UCSD-AML1 (cell line): ENCODE data around the gene DLGAP4.

Experiments used
- DNase-seq: peaks from one replicate; lab custom pipeline; 2025; ENCODE audit not compliant: unreplicated experiment; lab: John Stamatoyannopoulos, UW

DLGAP4 gene

GRCh38 chr20:36274181-36274841, 31.8 kb upstream of the DLGAP4 start:
- DNase-seq, result no peak

- no peak for DNase-seq
These were observed 31.1 kb upstream of the DLGAP4 start for GRCh38 chr20:36275011-36275410.

DNA sequence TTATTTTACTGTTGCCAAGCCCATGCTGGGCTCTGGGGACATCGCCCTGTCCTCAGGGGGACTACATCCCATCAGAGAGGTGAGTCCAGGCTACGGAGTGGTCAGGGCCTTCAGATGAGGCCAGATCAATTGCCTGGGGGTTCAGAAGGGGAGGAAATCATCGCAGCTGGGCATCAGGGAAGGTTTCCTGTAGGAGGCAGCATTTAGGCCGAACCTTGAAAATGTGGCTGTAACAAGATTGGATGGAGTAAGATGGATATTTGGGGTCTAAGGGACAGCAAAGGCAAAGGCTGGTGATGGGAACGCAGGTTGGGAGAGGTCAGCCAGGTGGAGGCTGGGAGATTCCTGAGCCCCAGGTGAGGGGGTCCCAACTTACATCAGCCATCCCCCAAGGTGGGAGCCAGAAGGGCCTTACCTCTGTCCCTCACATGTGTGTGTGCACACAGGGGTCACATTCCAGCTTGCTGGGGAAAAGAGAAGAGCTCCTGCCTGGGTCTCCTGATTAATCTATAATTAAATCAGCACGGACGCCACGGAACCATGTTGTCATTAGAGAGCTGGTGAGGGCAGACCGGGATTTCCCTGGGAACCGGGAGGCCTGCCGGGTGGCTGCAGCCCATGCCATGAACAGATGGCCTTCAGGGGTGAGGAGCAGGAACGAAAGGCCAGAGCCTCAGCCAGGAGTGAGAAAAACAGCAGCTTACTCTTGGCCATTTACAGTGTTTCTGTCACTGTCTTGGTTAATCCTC, 30.5 kb upstream of the DLGAP4 start:
- DNase-seq, result no peak

DNA sequence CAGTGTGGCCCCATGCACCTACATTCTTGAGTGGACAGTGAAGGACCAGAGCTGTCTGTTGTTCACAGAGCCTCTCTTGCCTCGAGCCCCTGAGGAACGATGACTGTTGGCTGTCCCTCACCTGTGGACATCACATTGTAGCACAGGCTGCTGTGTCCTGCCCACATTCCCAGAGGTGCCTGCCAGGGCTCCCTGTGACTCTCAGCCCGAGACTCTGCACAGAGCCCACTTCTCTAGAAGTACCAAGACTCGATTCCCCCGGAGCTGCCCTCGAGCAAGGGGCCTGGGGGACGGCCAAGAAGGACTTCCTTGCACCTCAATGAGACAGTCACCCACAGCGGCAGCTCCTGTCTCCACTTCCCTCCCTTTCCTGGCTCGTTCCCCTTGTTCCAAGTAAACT, 28.6 kb upstream of the DLGAP4 start:
- DNase-seq, result no peak

- no peak for DNase-seq
These were observed 26.8 kb upstream of the DLGAP4 start for GRCh38 chr20:36279362-36279761.

DNA sequence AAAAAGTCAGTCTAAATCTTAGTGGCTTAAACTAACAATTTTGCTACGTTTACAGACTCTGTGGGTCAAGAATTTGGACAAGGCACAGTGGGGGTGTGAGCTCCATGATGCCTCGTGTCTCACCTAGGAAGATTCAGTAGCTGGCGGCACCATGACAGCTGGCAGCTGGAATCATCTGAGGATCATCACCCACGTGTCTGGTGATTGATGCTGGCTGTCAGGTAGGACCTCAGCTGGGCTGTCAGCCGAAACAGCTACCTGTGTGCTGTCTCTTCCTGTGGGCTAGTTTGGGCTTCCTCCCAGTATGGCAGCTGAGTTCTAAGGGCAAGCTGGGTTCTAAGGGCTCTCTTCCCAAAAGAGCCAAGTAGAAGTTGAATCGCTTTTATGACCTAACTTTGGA, 26.4 kb upstream of the DLGAP4 start:
- no peak for DNase-seq

GRCh38 chr20:36281785-36282380, 24.3 kb upstream of the DLGAP4 start:
- DNase-seq, result no peak

- DNase-seq, result no peak
These were observed 21.4 kb upstream of the DLGAP4 start for GRCh38 chr20:36284751-36285150.

DNA sequence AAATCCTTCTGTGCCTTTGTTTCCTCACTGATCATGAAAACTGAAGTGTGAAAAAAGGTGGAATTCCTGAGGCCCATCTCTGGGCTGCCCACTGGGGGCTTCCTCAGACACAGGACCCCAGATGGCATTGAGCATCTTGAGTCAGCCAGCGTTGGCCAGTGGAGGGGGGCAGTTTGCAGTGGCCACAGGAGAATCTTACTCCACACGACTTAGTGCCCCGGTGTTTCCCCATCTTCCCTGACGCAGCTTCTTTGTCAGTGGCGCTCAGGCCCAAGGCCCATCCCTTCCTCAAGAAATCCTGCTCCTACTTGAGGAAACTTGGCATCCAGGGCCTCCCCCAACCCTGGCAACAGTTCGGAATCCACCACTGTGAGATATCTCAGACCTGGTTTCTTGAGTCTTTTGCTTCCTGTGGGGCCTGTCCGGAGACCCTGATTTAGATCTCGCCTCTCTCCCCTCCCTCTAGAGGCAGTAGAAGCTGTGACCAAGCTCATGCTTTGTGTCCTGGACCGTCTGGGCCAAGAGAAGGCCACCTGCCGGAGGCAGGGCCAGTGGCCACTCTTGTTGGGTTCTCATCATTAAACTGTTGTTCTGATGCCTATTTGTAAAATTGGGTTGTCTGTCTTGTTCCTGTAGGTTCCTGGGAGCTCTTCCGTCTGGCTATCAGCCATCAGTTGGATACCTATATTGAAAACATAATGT, 20.2 kb upstream of the DLGAP4 start:
- no peak for DNase-seq

DNA sequence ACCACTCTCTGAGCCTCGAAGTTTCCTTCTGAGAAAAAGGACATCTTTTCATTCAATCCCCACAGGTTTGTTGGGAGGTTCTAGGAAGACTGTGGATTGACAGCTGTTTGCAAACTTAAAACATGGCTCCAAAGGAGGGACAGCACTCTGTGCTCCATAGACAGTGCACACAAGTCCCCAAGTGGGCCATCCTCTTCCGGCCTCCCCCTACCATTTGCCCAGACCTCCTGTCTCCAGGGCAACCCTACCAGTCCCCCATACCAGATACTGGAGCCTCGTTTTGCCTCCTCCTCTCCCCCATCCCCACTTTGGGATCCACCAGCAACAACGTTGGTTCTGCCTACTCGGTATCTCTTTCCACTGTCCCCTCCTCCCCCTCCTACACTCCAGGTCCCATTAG, 8.5 kb upstream of the DLGAP4 start:
- DNase-seq, result no peak

GRCh38 chr20:36298061-36298460, 8.1 kb upstream of the DLGAP4 start:
- DNase-seq, result no peak

DNA sequence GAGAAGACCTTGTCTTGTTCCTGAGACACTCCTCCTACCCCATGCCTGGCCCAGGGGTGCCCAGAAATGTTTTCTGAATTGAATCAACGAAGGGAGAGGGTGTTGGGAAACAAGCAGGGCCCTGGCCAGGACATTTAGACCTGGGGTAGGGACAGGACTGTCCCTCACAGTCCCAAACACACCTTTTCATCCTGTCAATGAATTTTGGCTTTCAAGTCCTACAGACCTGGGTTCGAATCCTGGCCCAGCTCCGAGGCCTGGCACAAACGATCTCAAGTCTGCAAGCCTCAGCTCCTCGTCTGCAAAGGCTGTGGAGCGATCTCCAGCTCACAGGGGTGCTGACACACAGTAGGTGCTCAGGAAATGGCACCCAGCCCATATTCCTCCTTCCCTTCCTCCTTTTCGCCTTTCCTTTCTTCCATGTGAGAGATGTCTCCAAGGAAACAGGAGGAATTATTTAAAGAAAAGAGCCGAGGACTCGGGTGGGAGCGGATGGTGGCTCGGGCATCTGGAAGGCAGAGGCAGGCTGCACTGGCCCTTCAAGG, 7.3 kb upstream of the DLGAP4 start:
- no peak for DNase-seq

DNA sequence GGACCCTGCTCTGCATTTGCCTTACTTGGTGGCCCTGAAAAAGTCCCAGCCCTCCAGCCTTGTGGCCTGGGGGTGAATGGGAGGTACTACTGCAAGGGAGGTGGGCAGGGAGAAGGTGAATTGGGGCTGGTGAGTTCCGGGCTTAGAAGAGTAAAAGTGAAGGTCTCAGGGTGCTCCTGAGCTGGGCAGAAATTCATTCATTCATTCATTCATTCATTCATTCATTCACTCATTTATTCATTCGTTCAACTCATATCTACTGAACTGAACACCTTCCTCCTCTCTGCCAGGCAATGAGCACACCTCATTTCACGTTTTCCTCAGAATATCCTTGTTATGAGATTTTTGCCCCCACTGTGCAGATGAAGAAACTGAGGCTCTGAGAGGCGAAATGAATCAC, 6.7 kb upstream of the DLGAP4 start:
- no peak for DNase-seq

DNA sequence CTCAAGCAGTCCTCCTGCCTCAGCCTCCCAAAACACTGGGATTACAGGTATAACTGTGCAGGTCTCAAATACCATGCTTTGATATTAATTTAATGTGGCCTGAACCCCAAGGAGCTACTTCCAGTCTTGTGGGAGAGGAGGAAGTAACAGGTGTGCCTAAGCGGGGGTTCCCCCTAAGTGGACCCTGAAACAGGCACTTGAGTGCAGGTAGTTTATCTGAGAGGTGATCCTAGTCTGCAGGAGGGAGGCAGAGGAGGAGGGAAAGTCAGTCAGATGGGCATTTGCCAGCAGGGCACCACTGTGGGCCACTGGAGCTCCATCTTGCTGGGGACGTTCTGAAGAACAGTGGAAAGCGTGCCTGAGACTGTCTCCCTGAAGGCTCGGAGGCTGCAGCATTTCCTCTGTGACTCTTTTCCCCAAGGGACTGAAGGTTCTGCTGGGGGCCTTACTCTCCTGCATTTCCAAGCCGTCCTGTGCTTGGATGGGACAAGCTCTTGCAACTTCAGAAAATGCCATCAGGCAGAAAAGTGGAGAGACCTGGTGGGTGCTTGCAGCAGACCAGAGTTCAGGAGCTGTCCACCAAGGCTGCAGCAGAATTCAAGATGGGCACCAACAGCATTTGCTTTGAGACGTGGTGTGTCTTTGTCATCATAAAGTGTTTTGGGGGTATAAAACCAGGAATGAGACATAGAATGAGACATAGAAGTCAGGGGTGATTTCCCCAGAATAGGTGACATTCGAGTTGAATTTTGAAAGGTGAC, 4.6 kb upstream of the DLGAP4 start:
- no peak for DNase-seq

- DNase-seq, result no peak
These were observed 3.0 kb upstream of the DLGAP4 start for GRCh38 chr20:36303020-36303595.

- no peak for DNase-seq
These were observed 2.3 kb upstream of the DLGAP4 start for GRCh38 chr20:36303831-36304230.

DNA sequence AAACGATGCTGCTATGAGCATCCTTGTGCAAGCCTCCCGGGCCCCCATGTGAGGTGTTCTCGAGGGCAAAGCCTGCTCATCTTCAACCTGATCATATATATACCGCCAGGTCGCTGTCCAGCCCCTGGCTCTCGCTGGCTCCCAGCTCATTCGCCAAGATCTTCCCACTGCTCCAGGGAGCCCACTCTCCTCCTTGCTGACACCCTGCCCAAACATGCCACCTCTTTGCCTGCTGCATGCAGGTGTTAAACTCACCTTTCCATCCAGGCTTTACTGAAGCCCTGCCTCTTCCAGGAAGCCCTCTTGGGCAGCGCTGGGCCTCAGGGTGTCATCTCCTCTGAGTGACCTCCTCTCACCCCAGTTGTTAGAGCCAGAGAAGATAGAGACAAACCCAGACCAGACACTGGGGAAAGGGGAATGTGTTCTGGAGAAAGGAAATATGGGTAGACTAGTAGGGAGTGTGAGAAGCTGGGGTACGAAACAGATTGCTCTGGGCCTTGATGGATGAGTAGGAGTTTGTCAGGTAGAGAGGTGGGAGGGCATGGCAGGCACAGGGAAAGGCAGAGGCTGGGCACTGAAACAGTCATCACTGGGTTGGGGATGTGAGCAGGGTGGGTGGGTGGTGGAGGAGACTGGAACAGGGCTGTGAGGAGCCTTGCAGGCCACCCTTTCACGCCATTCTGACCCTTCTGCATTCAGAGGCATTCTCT, 1.2 kb upstream of the DLGAP4 start:
- no peak for DNase-seq

DNA sequence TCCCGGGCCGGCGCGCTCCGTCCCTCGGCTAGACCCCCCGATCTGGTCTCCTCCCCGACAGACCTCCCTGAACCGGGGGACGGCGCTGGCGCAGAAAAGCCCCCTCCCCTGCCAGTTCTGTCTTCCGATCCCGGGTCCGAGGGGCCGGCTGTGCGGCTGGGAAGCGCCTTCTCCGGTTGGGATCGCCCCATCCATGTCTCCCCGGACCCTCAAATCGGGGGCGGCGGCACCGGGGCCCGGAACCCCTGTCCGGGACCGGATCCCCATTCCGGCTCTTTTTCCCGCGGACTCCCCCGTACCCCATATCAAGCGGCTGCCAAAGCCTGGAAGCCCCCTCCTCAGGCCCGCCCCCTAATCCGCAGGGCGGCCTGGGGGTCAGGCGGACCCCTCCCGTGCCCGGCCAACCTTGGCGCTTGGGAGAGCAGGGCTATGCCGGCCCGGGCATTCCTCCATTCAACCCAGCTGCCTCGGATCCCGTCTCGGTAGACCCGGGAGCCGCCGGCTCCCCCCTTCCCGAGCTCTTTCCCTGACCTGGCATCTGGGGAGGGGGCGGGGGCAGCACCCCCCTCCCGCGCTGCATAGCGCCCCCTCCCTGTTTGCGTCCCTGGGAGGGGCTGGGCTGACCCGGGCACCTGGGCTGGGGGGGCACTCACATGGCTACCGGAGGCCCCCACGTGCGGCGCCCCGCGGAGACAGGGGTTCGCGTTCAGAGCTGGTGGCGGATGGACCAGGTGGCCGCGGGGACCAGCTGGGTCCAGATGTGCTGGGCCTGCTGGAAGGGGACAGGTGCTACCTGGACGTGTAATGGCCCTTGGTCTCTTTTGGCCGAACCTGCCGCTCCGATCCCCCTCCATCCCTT, 643 bp downstream of the DLGAP4 start:
- no peak for DNase-seq
